ENCODE results near the gene GPR155. TPM values are rescaled to one million over a fixed set of nuclear protein-coding genes. Genes with fewer than 3 reads are reported as not detected.
"Not testable (repeated sequence)": the region's sequence is repeated elsewhere in the genome, so short reads cannot be mapped to it uniquely, and the experiment has no call there.

The GPR155 gene
- polyA plus RNA-seq, 1 donor (not counting 4 experiments of a cell fraction or from before 2014, with no cell fraction given): 15.7 TPM

DNA sequence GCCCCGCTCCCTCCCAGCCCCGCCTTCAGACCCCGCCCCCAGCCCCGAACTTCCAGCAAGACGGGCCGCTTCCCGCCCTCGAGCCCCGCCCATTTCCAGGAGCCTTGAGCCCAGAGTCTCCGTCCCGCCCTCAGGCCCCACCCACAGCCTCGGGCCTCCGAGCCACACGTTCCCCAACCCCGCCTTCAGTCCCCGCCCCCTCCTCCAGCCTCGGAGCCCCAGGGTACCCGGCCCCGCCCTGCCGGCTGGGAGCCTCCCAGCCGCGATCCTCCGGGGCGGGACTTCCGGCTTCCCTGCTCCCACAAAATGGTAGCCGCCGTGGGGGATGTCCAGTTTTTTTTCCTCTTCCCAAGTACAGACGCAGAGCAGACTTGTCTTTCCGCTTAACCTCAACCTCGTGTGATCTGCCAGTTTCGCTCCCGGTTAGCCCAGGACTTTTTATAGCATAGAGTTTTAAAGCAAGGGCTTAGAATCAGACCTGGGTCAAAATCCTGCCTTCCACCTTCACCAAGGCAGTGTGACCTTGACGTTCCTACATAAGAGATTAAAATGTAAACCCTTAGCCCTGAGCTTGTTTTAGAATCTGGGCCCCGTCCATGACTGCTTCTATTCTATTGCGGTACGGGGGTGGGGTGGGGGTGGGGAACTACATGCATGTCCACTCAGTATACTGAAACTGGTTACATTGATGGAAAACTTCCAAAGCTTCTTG lies 435 bp upstream of the GPR155 start:
- peak; percentile 81 for DNase-seq (ENCODE audit: low read depth, low spot score)
- Histone ChIP-seq H3K4me3 (ENCODE audit: control insufficient read depth in 2 of 3, extremely low read depth in 1 of 3, insufficient read depth in 2 of 3, low read depth in 1 of 3, low read length in 3 of 3) (peak overlapping the region; percentile 82 to 91 (median 90)), H3K9me1 (ENCODE audit: control insufficient read depth, extremely low read depth, insufficient read depth, low read length) (no peaks in the 10 kb centered on the region), H3K27me3 (ENCODE audit: control insufficient read depth, extremely low read depth, insufficient read depth, low read length) (no peaks in the 10 kb centered on the region), H4K20me1 (ENCODE audit: control insufficient read depth, extremely low read depth, insufficient read depth, low read length) (no peaks in the 10 kb centered on the region), H3K27ac (ENCODE audit: control insufficient read depth, insufficient read depth, low read length) (peak overlapping the region; percentile 87), H3K79me2 (ENCODE audit: control insufficient read depth, insufficient read depth, low read length) (peaks cover 3% of the 10 kb centered on the region), H2AFZ (ENCODE audit: control insufficient read depth, low read length) (peak overlapping the region; percentile 99), H3K4me2 (ENCODE audit: control insufficient read depth, extremely low read depth, insufficient read depth, low read depth, low read length) (peak overlapping the region; percentile 96), H3K9ac (ENCODE audit: control insufficient read depth, extremely low read depth, insufficient read depth, low read length) (peak overlapping the region; percentile 73), H3K36me3 (ENCODE audit: control insufficient read depth in 2 of 2, extremely low read depth in 1 of 2, insufficient read depth in 2 of 2, low read length in 2 of 2) (peaks cover 0 to 3% of the 10 kb centered on the region in 2 experiments), H3K9me3 (ENCODE audit: control insufficient read depth, low read depth, low read length) (no peaks in the 10 kb centered on the region), H3K4me1 (ENCODE audit: control insufficient read depth, extremely low read depth, insufficient read depth, low read length) (peaks cover 15% of the 10 kb centered on the region)
- FAIRE-seq: peak; percentile 48
- dilution Hi-C loops (cut with MboI; ENCODE audit: extremely low pct_ligation_motif_present, low sequenced_read_pairs): loop anchor here (5.0 kb wide), 1 partner anchor 35 kb away; no protein-coding TSS in a partner anchor
- TF ChIP-seq EZH2 (IDR thresholded peaks at IDR 0.05; ENCODE audit: low read length): no peak
- TF ChIP-seq, protein P1, sequence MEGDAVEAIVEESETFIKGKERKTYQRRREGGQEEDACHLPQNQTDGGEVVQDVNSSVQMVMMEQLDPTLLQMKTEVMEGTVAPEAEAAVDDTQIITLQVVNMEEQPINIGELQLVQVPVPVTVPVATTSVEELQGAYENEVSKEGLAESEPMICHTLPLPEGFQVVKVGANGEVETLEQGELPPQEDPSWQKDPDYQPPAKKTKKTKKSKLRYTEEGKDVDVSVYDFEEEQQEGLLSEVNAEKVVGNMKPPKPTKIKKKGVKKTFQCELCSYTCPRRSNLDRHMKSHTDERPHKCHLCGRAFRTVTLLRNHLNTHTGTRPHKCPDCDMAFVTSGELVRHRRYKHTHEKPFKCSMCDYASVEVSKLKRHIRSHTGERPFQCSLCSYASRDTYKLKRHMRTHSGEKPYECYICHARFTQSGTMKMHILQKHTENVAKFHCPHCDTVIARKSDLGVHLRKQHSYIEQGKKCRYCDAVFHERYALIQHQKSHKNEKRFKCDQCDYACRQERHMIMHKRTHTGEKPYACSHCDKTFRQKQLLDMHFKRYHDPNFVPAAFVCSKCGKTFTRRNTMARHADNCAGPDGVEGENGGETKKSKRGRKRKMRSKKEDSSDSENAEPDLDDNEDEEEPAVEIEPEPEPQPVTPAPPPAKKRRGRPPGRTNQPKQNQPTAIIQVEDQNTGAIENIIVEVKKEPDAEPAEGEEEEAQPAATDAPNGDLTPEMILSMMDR (optimal IDR thresholded peaks at IDR 0.05 in 1 of 3, IDR thresholded peaks at IDR 0.05 in 1 of 3, conservative IDR thresholded peaks at IDR 0.05 in 1 of 3; ENCODE audit: extremely low read depth in 1 of 3, insufficient read depth in 2 of 3, low read length in 3 of 3): no peak

DNA sequence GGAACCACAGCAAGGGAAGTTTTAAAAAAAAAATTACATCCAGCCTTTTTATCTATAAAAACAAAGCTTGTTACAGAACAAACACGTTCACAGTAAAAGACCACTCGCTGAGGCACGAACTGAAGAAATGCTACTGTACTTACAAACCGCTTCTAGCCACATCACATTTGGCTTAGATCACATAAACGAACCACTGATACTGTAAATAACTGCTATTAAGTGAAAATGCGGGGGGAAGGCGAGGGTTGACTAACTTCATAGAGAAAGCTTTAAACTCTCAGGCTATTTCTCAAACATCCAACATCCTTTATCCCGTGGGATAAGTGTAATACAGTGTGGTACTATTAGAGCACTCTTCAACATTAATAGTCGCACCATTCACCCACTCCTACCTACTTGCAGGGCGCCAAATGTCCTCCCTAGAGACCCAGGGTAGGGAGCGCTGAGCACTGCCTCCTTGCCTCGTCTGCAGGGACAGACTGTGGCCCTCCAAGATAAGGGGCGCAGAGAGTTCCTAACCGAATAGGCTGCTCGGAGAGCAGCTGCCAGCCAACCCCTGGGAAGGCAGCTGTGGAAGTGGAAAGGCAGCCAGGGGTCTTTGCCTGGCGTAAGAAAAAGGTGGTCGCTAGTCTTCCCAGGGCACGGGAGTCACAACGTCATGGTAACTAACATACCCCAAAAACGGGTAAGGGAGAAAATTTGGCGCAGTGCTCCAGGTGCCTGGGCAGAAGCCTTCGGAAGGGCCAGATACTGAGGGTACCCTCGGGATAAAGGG lies 854 bp downstream of the GPR155 start:
- Histone ChIP-seq H3K4me2 (ENCODE audit: control insufficient read depth, extremely low read depth, insufficient read depth, low read depth, low read length) (peak overlapping the region; percentile 97), H3K9me1 (ENCODE audit: control insufficient read depth, extremely low read depth, insufficient read depth, low read length) (no peaks in the 10 kb centered on the region), H3K4me3 (ENCODE audit: control insufficient read depth in 2 of 3, extremely low read depth in 1 of 3, insufficient read depth in 2 of 3, low read depth in 1 of 3, low read length in 3 of 3) (peak overlapping the region; percentile 71 to 82 (median 76)), H3K4me1 (ENCODE audit: control insufficient read depth, extremely low read depth, insufficient read depth, low read length) (peaks cover 15% of the 10 kb centered on the region), H3K9me3 (ENCODE audit: control insufficient read depth, low read depth, low read length) (no peaks in the 10 kb centered on the region), H3K79me2 (ENCODE audit: control insufficient read depth, insufficient read depth, low read length) (peaks cover 3% of the 10 kb centered on the region), H3K36me3 (ENCODE audit: control insufficient read depth in 2 of 2, extremely low read depth in 1 of 2, insufficient read depth in 2 of 2, low read length in 2 of 2) (peaks cover 0 to 3% of the 10 kb centered on the region in 2 experiments), H3K27ac (ENCODE audit: control insufficient read depth, insufficient read depth, low read length) (peak overlapping the region; percentile 74), H3K27me3 (ENCODE audit: control insufficient read depth, extremely low read depth, insufficient read depth, low read length) (no peaks in the 10 kb centered on the region), H4K20me1 (ENCODE audit: control insufficient read depth, extremely low read depth, insufficient read depth, low read length) (no peaks in the 10 kb centered on the region), H2AFZ (ENCODE audit: control insufficient read depth, low read length) (peak overlapping the region; percentile 98), H3K9ac (ENCODE audit: control insufficient read depth, extremely low read depth, insufficient read depth, low read length) (peak overlapping the region; percentile 82)
- dilution Hi-C loops (cut with MboI; ENCODE audit: extremely low pct_ligation_motif_present, low sequenced_read_pairs): loop anchor here (5.0 kb wide), 1 partner anchor 36 kb away; no protein-coding TSS in a partner anchor
- DNase-seq (ENCODE audit: low read depth, low spot score) (no peak), FAIRE-seq (no peak)
- TF ChIP-seq EZH2 (IDR thresholded peaks at IDR 0.05; ENCODE audit: low read length): no peak
- TF ChIP-seq, protein P1 (optimal IDR thresholded peaks at IDR 0.05 in 1 of 3, IDR thresholded peaks at IDR 0.05 in 1 of 3, conservative IDR thresholded peaks at IDR 0.05 in 1 of 3; ENCODE audit: extremely low read depth in 1 of 3, insufficient read depth in 2 of 3, low read length in 3 of 3): no peak

DNA sequence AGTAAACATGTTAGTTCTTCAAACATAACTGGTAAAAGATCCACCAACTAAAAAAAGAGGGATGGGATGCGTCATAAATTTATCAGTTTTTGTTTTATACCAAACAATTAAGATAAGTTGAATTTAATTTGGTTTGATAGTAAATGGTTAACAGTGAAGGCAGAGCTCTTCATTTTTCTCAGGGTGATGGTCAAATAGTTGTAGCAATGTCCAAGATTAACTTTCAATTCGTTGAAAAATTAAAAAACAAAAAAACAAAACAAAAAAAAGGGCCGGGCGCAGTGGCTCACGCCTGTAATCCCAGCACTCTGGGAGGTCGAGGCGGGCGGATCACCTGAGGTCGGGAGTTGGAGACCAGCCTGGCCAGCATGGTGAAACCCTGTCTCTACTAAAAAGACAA lies 1.8 kb downstream of the GPR155 start:
- Histone ChIP-seq H3K9ac (ENCODE audit: control insufficient read depth, extremely low read depth, insufficient read depth, low read length) (peak overlapping the region; percentile 82), H3K4me3 (ENCODE audit: control insufficient read depth in 2 of 3, extremely low read depth in 1 of 3, insufficient read depth in 2 of 3, low read depth in 1 of 3, low read length in 3 of 3) (peak overlapping the region; percentile 9 to 82 (median 71)), H2AFZ (ENCODE audit: control insufficient read depth, low read length) (peak overlapping the region; percentile 28), H3K4me1 (ENCODE audit: control insufficient read depth, extremely low read depth, insufficient read depth, low read length) (peaks cover 15% of the 10 kb centered on the region), H3K4me2 (ENCODE audit: control insufficient read depth, extremely low read depth, insufficient read depth, low read depth, low read length) (peak overlapping the region; percentile 97)
- dilution Hi-C loops (cut with MboI; ENCODE audit: extremely low pct_ligation_motif_present, low sequenced_read_pairs): loop anchor here (5.0 kb wide), 1 partner anchor 37 kb away; no protein-coding TSS in a partner anchor
- FAIRE-seq; H3K27ac ChIP-seq (ENCODE audit: control insufficient read depth, insufficient read depth, low read length); H3K9me1 ChIP-seq (ENCODE audit: control insufficient read depth, extremely low read depth, insufficient read depth, low read length); H3K36me3 ChIP-seq (ENCODE audit: control insufficient read depth in 2 of 2, extremely low read depth in 1 of 2, insufficient read depth in 2 of 2, low read length in 2 of 2); H3K27me3 ChIP-seq (ENCODE audit: control insufficient read depth, extremely low read depth, insufficient read depth, low read length); H4K20me1 ChIP-seq (ENCODE audit: control insufficient read depth, extremely low read depth, insufficient read depth, low read length); H3K9me3 ChIP-seq (ENCODE audit: control insufficient read depth, low read depth, low read length); H3K79me2 ChIP-seq (ENCODE audit: control insufficient read depth, insufficient read depth, low read length); DNase-seq (ENCODE audit: low read depth, low spot score): not testable (repeated sequence)

Data from keratinocyte (primary cell).